Umbilical cord (tissue), 2 donors: ENCODE data around the gene SYT8. TPM values are rescaled to one million over a fixed set of nuclear protein-coding genes. Genes with fewer than 3 reads are reported as not detected.

Experiments used
- DNase-seq: peaks from one replicate; pipeline ENCODE4 v3.0.0-alpha.2; 2015; ENCODE audit warnings: low spot score
- total RNA-seq: library from RNA; depleted of rRNA; stranded (reverse); fragments of >200 nt; gene quantifications from one replicate; pipeline ENCODE4 v1.2.3, GENCODE V29; 2014; ENCODE audit warnings: low replicate concordance; ENCODE audit not compliant: insufficient read depth

SYT8 gene
- total RNA-seq, 1 donor from 2014 or later, result 11.1 TPM

- no peak for DNase-seq
Observed at GRCh38 chr11:1845095-1845429, 10.3 kb downstream of the SYT8 start.

GRCh38 chr11:1845561-1846452 lies 11.0 kb downstream of the SYT8 start:
- no peak for DNase-seq

DNA sequence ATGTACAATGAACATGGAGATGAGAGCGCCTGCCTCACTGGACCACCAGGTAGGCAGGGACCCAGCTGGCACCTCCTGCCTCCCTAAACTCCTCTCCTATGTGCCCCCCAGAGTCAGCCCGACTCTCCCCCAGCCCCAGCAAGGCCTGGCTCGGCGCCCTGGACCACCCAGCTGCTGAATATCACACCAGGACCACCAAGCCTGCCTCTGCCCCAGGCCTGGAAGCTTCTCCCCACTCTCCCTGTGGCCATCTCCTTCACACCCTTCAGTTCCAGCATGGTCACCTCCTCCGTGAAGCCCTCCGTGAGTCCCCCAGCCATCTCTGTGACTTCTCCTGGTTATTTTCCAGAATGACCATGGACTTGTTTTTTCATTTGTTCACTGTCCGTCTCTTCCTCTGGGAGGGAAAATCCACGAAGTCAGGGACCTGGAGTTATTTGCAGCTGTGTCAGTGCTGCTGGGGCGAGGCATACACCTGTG lies 11.7 kb downstream of the SYT8 start:
- no peak for DNase-seq

DNA sequence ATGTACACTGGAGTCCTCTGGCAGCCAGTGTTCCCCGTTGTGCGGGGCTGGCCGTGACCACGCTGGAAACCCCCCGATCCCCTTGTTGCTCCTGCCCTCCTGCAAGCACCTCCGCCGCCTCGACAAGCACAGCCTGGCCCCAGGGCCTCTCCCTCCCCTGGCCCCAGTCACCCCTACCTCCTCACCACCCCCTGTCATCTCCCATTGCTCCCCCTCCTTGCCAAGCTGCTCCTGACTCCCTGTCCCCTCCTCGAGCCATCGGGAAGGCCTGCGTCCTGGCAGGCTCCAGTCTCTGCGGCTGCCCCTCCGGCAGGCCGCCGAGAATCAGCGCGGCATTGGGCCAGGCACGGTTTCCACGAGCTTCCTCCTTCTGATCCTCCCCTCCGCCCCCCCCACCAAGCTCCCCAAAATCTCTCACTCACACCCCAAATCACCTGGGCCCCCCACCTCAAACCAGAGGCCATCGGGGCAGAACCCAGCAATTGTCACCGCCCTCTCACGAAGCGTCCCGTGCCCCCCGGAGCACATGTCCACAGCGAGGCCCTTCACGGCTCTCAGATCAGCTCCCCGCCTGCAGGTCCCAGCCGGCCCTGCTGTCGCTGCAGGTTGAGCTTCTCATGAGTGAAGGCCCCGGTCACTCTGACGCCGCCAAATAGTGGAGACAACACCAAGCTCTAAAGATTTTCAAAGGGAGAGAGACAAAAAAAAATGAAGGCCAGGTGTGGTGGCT lies 12.4 kb downstream of the SYT8 start:
- DNase-seq, result no peak

- DNase-seq, result peak; percentile 83
Observed at GRCh38 chr11:1847926-1848639, 13.3 kb downstream of the SYT8 start.

DNA sequence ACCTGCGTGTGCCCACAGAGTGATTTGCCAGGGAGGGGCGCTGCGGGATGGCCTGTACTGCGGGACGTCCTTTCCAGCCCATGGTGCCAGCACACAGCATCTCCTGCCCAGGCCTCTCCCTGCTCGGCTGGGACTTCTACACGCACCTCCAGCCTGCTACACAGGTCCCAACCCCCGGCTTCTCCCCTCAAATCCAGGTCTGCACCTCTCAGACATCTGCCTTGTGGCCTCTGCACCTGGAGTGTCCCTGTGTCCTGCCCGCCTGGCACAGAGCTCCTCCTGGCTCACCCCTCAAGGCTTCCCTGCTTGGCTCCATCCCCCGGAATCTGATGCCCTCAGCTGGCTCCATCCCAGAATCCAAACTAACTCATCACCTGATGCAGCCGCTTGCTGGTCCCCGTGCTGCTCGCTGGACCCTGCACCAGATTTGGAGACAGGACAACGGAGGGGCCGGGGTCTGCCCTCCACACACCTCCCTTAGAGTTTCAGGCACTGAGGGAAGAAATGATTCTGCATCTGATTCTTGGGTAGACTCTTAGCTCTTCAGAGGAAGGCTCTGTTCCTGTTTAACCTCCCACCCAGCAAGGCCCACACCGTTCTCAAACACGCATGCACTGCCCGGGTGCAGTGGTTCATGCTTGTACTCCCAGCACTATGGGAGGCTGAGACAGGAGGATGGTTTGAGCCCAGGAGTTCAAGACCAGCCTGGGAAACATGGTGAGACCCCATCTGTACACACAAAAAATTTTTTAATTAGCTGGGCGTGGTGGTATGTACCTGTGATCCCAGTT lies 14.0 kb downstream of the SYT8 start:
- no peak for DNase-seq

DNA sequence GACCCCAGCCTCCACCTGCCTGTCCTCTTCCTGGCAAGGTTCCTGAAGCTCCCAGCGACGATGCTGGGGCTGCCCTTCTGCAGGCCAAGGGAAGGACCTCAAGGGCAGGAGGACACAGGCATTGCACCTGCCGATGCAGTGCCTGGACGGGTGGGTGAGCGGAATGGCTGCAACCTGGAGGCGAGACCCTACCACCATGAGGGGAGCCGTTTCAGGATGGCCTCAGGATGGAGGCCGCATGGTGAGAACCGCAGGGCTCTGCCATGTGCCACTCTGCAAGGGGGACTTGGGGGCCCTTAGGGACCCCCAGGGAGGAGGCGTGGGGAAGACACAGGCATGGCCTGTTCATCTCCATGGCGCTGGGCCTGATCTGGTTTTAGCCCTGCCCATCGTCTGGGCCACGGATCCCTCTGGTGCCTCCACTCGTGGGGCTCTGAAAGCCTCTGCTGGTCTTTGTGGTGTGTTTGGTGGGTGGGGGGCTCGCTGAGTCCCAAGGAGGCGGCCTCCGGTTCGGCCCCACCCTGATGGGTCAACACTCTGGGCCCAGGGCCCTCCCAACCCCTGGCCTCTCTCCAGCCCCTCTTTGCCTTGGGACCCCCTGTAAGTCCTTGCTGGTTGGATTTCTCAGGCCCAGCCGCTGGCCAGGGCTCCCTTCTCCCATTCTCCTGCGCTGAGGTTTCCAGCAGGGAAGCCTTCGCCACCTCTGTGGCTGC lies 16.8 kb downstream of the SYT8 start:
- no peak for DNase-seq

DNA sequence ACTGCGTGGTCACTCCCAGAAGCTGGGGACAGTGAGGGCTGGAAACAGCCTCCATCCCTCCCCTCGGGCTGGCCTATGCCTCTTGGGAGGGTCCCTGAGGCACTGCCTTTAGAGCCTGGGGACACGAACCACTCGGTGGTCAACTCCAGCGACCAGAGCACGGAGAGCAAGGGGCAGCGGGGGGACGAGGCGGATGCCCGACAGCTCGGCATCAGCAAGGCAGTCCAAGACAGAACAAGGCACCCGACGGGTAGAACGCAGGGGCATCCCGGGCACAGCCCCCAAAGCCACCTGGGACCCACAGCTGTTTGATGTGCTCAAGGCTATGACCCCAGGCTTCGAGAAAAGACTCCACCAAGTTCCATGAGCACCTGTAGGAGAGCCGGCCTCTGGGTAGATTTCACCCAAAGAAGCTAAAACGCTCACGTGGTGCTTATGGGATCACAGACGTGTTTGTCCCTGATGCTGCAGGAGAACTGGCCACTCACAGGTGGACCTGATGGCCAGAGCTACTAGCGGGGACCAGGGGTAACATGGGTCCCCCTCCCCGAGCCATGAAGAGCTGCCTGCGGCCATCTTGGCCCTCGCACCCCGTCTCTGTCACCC lies 17.6 kb downstream of the SYT8 start:
- DNase-seq, result no peak

DNA sequence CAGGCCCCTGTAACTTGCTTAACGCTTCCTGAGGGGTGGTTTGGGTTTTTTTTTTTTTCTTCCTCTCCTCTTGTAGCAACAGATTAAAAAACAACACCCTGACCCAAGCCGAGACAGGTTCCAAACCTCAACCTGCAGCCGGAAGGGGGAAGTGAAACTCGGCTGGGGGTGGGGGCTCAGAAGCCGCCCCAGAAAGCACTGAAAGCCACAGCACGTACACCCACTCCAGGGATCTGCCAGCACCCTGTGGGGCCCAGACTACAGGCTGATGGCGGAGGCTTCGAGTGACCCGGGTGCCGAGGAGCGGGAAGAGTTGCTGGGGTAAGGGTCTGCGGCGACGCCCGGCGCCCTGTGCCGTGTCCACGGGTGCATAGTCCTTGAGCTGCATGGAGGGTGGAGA lies 18.1 kb downstream of the SYT8 start, which contains the start of gene LSP1:
Gene LSP1 (plus strand): TSS at position 208 of the 400 bp plus-strand sequence. CDS start 61 bp downstream, at position 269.
- no peak for DNase-seq

DNA sequence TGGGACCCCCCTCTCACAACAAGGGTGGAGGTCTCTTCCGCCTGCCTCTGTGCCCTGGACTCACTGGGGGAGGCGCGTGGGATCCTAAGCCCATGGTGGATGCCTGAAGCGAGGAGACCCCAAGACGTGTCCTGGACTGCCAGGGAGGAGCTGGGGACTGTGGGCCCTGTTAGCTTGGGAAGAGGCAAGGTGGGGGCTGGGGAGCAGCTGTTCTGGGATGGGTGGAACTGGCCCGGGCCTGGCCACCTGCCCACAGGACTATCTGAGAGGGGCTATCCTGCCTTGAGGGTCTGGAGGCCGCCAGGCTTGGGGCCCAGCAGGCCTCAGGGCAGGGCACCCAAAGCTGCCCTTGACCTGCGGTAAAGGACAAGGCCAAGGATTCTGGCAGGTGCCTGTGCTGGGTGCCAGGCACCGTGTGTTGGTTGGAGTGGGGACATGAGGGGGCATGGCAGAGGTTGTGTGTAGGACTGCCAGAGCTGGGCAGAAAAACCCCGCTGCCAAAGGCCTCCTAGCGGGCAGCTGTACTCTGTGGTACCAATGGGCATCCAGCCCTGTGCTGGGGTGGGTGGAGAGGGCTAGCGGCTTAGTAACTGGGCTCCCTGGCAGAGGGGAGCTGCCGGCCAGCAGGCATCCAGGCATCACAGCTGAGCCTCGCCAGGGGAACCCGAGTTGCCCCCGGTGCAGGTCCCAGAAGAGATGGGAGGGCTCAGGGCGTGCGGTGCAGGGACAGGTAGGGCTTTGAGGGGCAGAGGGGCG lies 18.8 kb downstream of the SYT8 start:
- DNase-seq, result no peak

DNA sequence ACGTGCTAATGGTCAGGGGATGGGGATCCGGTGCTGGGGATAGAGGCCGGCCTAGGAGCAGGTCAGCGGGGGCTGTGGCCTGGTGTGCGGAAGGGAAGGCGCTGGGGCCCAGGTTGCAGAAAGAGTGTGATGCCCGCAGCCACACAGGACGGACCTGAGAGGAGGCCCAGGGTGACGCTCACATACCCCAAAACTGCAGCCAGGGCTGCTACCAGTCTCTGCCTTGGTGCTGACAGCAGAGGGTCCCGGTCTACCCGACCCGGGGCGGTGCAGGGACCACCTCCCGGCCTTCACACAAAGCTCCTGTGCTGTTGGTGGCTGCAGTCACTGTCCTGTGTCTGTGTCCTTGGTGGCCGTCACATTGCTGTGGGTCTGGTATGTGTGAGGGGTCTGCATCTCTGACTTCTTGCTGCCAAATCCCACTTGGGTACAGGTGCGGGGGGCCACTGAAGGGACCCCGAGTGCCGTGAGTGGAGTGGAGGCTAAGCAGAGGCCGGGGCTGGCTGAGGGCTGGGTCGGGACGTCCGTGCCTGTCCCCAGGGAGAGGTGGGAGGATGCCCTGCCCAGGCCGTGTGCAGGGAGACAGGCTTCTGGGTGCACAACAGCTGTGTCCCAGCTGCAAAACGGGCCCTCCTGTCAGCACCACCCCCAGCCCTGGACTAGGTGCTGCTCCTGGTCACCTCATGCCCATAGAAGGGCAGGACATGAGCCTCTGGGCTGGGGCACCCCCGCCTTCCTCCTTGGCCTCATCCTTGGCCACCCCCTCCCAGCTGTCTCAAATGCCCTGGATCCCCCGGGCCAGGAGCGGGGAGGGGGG lies 19.6 kb downstream of the SYT8 start:
- no peak for DNase-seq

DNA sequence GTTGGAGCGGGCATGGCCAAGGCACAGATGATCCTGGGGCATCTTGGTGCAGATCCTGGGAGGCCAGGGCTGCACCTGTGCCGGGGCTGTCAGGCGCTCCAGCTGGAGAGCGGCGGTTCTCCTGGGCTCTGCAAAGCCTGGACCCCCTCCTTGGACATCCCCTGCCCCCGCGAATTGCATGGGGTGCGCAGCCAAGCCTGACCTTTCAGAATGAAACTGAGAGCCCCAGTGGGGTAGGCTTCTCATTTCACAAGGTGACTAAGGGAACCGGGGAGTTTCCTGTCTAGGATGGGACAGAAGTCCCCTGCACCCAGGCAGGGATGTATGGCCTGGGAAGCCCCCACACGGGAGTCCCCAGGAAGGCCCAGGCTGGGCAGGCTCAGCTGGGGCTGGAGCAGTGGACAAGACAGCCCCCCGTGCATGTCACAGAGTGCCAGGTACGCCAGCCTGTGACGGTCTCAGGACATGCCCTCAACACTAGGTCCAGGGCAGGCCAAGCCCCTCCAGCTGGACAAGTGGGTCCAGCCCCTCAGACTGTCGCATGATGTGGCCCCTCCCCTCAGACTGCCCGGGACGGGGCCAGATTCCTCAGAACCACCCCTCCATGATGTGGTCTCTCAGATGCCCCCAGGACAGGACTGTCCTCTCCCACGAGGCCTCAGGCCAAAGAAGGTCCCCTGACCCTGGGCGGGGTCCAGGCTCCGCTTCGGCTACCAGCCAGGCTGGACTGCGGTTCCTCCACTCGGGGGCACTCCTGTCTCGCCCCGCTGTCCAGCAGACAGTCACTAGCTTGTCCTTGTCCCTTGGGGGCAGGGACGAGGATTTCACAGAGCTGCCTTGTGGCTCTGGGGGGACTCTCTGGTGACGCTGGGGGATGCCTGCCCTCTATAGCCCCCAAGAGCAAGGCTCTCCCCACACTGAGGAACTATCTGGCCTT lies 20.4 kb downstream of the SYT8 start:
- DNase-seq, result no peak

- DNase-seq, result no peak
Observed at GRCh38 chr11:1855886-1856265, 21.1 kb downstream of the SYT8 start.

DNA sequence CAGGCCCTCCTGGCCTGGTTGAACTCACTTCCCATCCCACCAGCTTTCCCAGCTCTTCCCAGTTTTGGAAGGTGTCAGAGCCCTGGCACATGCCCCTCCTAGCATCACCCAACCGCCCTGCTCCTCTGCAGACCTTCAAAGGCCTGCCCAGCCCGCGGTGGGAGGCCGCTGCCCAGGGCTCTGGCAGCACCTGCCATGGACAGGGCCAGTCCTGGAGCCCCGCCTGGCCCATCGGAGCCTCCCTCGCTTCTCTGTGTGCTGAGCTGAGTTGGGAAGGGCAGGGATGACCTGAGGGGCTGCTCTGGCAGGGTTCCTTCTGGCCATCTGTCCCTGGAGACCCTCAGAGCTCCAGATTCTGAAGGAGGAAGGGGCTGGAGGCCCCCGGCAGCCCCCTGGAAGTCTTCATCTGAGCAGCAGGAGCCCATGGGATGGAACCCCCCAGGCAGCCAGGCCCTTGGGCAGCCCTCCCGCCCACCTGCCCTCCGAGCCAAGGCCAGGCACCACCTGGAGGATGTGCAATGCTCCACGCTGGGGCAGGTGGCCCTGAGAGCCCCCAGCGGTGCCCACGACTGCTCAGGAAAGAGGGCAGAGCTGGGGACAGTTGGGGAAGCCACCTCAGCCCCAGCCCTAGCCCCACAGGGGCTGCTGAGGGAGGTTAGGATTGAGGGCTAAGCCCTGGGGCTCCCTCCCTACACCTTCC lies 21.7 kb downstream of the SYT8 start:
- DNase-seq, result no peak

DNA sequence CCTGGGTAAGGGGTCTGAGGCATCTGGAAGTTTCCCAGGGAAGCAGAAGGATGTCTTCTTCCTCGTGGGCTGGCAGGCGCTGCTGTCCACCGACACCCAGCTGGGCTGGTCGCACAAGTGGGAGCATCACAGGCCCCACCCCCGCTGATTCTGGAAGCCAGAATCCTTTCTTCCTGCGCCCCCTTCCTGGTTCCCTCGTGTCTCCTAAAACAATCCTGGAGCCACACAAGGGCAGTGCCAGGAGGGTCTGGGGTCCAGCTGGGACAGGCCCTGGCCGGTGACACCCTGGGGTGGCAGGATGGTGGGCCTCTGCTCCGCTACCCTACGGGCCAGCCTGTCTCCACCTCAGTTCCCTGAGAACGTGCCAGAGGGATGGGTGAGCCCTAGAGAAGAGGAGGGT lies 22.3 kb downstream of the SYT8 start:
- DNase-seq, result no peak

- no peak for DNase-seq
Observed at GRCh38 chr11:1858154-1858553, 23.4 kb downstream of the SYT8 start.

GRCh38 chr11:1858576-1858975 lies 23.8 kb downstream of the SYT8 start:
- no peak for DNase-seq
